GM21737 (cell line): Measurements from ENCODE around the gene CDK18.

Source experiments
- ATAC-seq: cut with Tn5 transposase; IDR thresholded peaks from one replicate; pipeline ENCODE4 v1.9.1; 2021; ENCODE audit warnings: mild to moderate bottlenecking, moderate library complexity; ENCODE audit not compliant: unreplicated experiment

The CDK18 gene

GRCh38 chr1:205535866-205536758 lies 31.6 kb downstream of the CDK18 start:
- no peak for ATAC-seq

GRCh38 chr1:205536759-205537361 lies 32.4 kb downstream of the CDK18 start:
- ATAC-seq: no peak

GRCh38 chr1:205537386-205538018 lies 33.0 kb downstream of the CDK18 start:
- ATAC-seq: no peak

- no peak for ATAC-seq
These were observed 33.9 kb downstream of the CDK18 start for GRCh38 chr1:205538235-205538840.

GRCh38 chr1:205541161-205541886 lies 36.9 kb downstream of the CDK18 start:
- no peak for ATAC-seq

- ATAC-seq: no peak
These were observed 37.9 kb downstream of the CDK18 start for GRCh38 chr1:205542367-205542766.

- no peak for ATAC-seq
These were observed 39.2 kb downstream of the CDK18 start for GRCh38 chr1:205543351-205544301.

- no peak for ATAC-seq
These were observed 40.8 kb downstream of the CDK18 start for GRCh38 chr1:205545001-205545919.

- ATAC-seq: no peak
These were observed 41.5 kb downstream of the CDK18 start for GRCh38 chr1:205545991-205546390.

- ATAC-seq: no peak
These were observed 42.1 kb downstream of the CDK18 start for GRCh38 chr1:205546541-205546940.

- no peak for ATAC-seq
These were observed 43.7 kb downstream of the CDK18 start for GRCh38 chr1:205547936-205548827.

- no peak for ATAC-seq
These were observed 49.8 kb downstream of the CDK18 start for GRCh38 chr1:205554026-205554811.

- no peak for ATAC-seq
These were observed 57.2 kb downstream of the CDK18 start for GRCh38 chr1:205561501-205562203.

GRCh38 chr1:205563927-205564441 lies 59.5 kb downstream of the CDK18 start:
- ATAC-seq: no peak

- ATAC-seq: no peak
These were observed 61.3 kb downstream of the CDK18 start for GRCh38 chr1:205565799-205566198.

GRCh38 chr1:205567716-205568115 lies 63.2 kb downstream of the CDK18 start:
- ATAC-seq: no peak
